H1 (cell line): Measurements from ENCODE around the gene SLX4IP. TPM values are rescaled to one million over a fixed set of nuclear protein-coding genes. Genes with fewer than 3 reads are reported as not detected.

Experiments
- CTCF ChIA-PET: fragments of 300-600 bp; sonication (Branson Sonifier 250); formaldehyde crosslinking; loops from one replicate; lab custom pipeline; 2021; ENCODE audit not compliant: partially characterized antibody; lab: Charles Lee
- POLR2A ChIA-PET: fragments of 300-600 bp; sonication (Branson Sonifier 250); formaldehyde crosslinking; loops from one replicate; lab custom pipeline; 2021; ENCODE audit warnings: inconsistent platforms; ENCODE audit not compliant: partially characterized antibody; lab: Charles Lee
- DNase-seq, 2 experiments: peaks; one replicate each; pipeline versions ENCODE4 v3.0.0 to v3.0.0-alpha.2; 2010 to 2022; ENCODE audit warnings: low spot score in 2 of 2, low read depth in 1 of 2, mixed read lengths in 1 of 2
- FAIRE-seq: peaks from 2 replicates; lab custom pipeline; 2011; peaks lifted over from hg19 to GRCh38; lab: Jason Lieb, UNC
- H2AFZ ChIP-seq: 2 replicates; pipeline ENCODE4 v1.8.1; 2012; ENCODE audit warnings: low read length, inconsistent platforms
- H2AK5ac ChIP-seq: 2 replicates; pipeline ENCODE4 v1.6.1; 2013; ENCODE audit warnings: low read depth, low read length
- H2BK120ac ChIP-seq: replicated peaks from 2 replicates; pipeline ENCODE3; 2013; ENCODE audit warnings: low read depth, low read length, inconsistent platforms
- H2BK12ac ChIP-seq: 2 replicates; pipeline ENCODE4 v1.6.1; 2013; ENCODE audit warnings: low read depth, low read length
- H2BK15ac ChIP-seq: 2 replicates; pipeline ENCODE4 v1.6.1; 2013; ENCODE audit warnings: low read length
- H2BK20ac ChIP-seq: 2 replicates; pipeline ENCODE4 v1.6.1; 2013; ENCODE audit warnings: low read length
- H2BK5ac ChIP-seq: 2 replicates; pipeline ENCODE4 v1.6.1; 2013; ENCODE audit warnings: low read depth, low read length
- H3K14ac ChIP-seq: 2 replicates; pipeline ENCODE4 v1.6.1; 2013; ENCODE audit warnings: inconsistent platforms; ENCODE audit not compliant: insufficient read length
- H3K18ac ChIP-seq: 2 replicates; pipeline ENCODE4 v1.6.1; 2013; ENCODE audit warnings: low read length; ENCODE audit errors: extremely low read depth
- H3K23ac ChIP-seq: 2 replicates; pipeline ENCODE4 v1.6.1; 2013; ENCODE audit warnings: inconsistent platforms; ENCODE audit not compliant: insufficient read length
- H3K23me2 ChIP-seq: 2 replicates; pipeline ENCODE4 v1.6.1; 2013; ENCODE audit warnings: low read depth, low read length
- H3K27ac ChIP-seq: 2 replicates; pipeline ENCODE4 v1.6.1; 2011; ENCODE audit warnings: low read depth, low read length, inconsistent platforms
- H3K27me3 ChIP-seq, 4 experiments: replicated peaks in 1 of 4; 1 replicate in 1 of 4; 2 replicates in 3 of 4; pipeline versions ENCODE4 v1.6.1 to v1.8.1; 2011 to 2013; ENCODE audit warnings: low read length in 3 of 4, mild to moderate bottlenecking in 3 of 4, inconsistent platforms in 2 of 4, mixed read lengths in 2 of 4, moderate library complexity in 1 of 4; ENCODE audit not compliant: control insufficient read depth in 3 of 4, insufficient read depth in 3 of 4; ENCODE audit errors: extremely low read depth in 1 of 4
- H3K36me3 ChIP-seq, 4 experiments: 2 replicates each; pipeline versions ENCODE4 v1.6.1 to v1.8.1; 2011 to 2013; ENCODE audit warnings: mild to moderate bottlenecking in 4 of 4, low read length in 3 of 4, moderate library complexity in 2 of 4, control low read depth in 1 of 4, inconsistent platforms in 1 of 4; ENCODE audit not compliant: insufficient read depth in 4 of 4, control insufficient read depth in 2 of 4
- H3K4ac ChIP-seq: replicated peaks from 2 replicates; pipeline ENCODE3; 2013; ENCODE audit warnings: low read length, low read depth, mixed read lengths, inconsistent platforms; ENCODE audit not compliant: insufficient read length
- H3K4me1 ChIP-seq, 4 experiments: replicated peaks in 1 of 4; 1 replicate in 1 of 4; 2 replicates in 3 of 4; pipeline versions ENCODE4 v1.6.1 to v1.8.1; 2011 to 2013; ENCODE audit warnings: low read length in 3 of 4, inconsistent platforms in 2 of 4, mixed read lengths in 1 of 4; ENCODE audit not compliant: insufficient read depth in 4 of 4, control insufficient read depth in 3 of 4
- H3K4me2 ChIP-seq, 2 experiments: 2 replicates each; pipeline versions ENCODE4 v1.6.1 to v1.8.1; 2011 to 2013; ENCODE audit warnings: low read depth in 2 of 2, low read length in 2 of 2, control low read depth in 1 of 2, inconsistent platforms in 1 of 2, mild to moderate bottlenecking in 1 of 2; ENCODE audit not compliant: insufficient read depth in 1 of 2
- H3K4me3 ChIP-seq, 4 experiments: fragments of 200-600, 300-600 bp in 1 of 4; sonication (generic), shearing (Covaris generic), sonication (Bioruptor Twin) in 1 of 4; 2 replicates each; pipeline versions ENCODE4 v1.5.1 to v1.8.1; 2011 to 2016; ENCODE audit warnings: low read length in 4 of 4, low read depth in 3 of 4, control low read depth in 2 of 4, inconsistent platforms in 2 of 4, mild to moderate bottlenecking in 2 of 4, mixed read lengths in 1 of 4, moderate library complexity in 1 of 4; ENCODE audit not compliant: insufficient read depth in 2 of 4; ENCODE audit errors: extremely low read depth in 1 of 4
- H3K56ac ChIP-seq: replicated peaks from 2 replicates; pipeline ENCODE3; 2013; ENCODE audit warnings: low read depth, mild to moderate bottlenecking, mixed read lengths, low read length, inconsistent platforms; ENCODE audit not compliant: insufficient read length
- H3K79me1 ChIP-seq: 2 replicates; pipeline ENCODE4 v1.6.1; 2013; ENCODE audit warnings: low read depth, low read length, control low read depth
- H3K79me2 ChIP-seq, 2 experiments: 2 replicates each; pipeline versions ENCODE4 v1.6.1 to v1.8.1; 2012 to 2013; ENCODE audit warnings: low read length in 2 of 2, mild to moderate bottlenecking in 2 of 2, inconsistent platforms in 1 of 2; ENCODE audit not compliant: insufficient read depth in 2 of 2, control insufficient read depth in 1 of 2
- H3K9ac ChIP-seq, 4 experiments: replicated peaks in 1 of 4; 1 replicate in 1 of 4; 2 replicates in 3 of 4; pipeline versions ENCODE4 v1.6.1 to v1.8.1; 2011 to 2013; ENCODE audit warnings: low read depth in 3 of 4, low read length in 3 of 4, control low read depth in 2 of 4, mild to moderate bottlenecking in 2 of 4, moderate library complexity in 2 of 4, inconsistent platforms in 1 of 4; ENCODE audit errors: extremely low read depth in 1 of 4
- H3K9me3 ChIP-seq, 2 experiments: 2 replicates each; pipeline versions ENCODE4 v1.6.1 to v1.8.1; 2012 to 2013; ENCODE audit warnings: mild to moderate bottlenecking in 2 of 2, moderate library complexity in 2 of 2, control low read depth in 1 of 2, inconsistent platforms in 1 of 2, low read depth in 1 of 2, low read length in 1 of 2, mixed read lengths in 1 of 2; ENCODE audit not compliant: insufficient read depth in 2 of 2
- H4K20me1 ChIP-seq, 2 experiments: replicated peaks in 1 of 2; 2 replicates each; pipeline versions ENCODE3 to v1.8.1; 2011 to 2013; ENCODE audit warnings: inconsistent platforms in 2 of 2, low read length in 2 of 2, mild to moderate bottlenecking in 1 of 2; ENCODE audit not compliant: insufficient read depth in 2 of 2, control insufficient read depth in 1 of 2
- H4K5ac ChIP-seq: 2 replicates; pipeline ENCODE4 v1.6.1; 2013; ENCODE audit warnings: low read length, low read depth, mixed read lengths, inconsistent platforms; ENCODE audit not compliant: insufficient read length
- H4K8ac ChIP-seq: 2 replicates; pipeline ENCODE4 v1.8.0; 2013; ENCODE audit warnings: mild to moderate bottlenecking, moderate library complexity, low read length, inconsistent platforms; ENCODE audit not compliant: insufficient read depth; ENCODE audit errors: extremely low read depth
- H4K91ac ChIP-seq: replicated peaks from 2 replicates; pipeline ENCODE3; 2013; ENCODE audit warnings: low read length, mixed read lengths, inconsistent platforms; ENCODE audit not compliant: insufficient read length
- POU5F1 ChIP-seq: IDR thresholded peaks from 2 replicates; pipeline ENCODE4 v1.6.1; 2011; ENCODE audit warnings: low read depth, mild to moderate bottlenecking, low read length, moderate library complexity
- WGBS, 2 experiments: shearing (Covaris generic) in 1 of 2; methylation state at CpG; one replicate each; pipeline versions ENCODE4 v1.1.6 to v1.1.7; 2013 to 2015; ENCODE audit warnings: low lambda C conversion rate in 2 of 2, mixed read lengths in 2 of 2, inconsistent platforms in 1 of 2, low coverage in 1 of 2, missing lambda C conversion rate in 1 of 2; ENCODE audit not compliant: insufficient replicate concordance in 2 of 2, insufficient coverage in 1 of 2, insufficient read length in 1 of 2; ENCODE audit errors: extremely low coverage in 1 of 2, missing lambda C conversion rate in 1 of 2; 5-methylcytosine and 5-hydroxymethylcytosine counted together
- polyA plus RNA-seq, 7 experiments: library from polyadenylated mRNA; depleted of rRNA in 3 of 7; stranded (reverse) in 5 of 7; unstranded in 2 of 7; fragments of >200 nt in 5 of 7; fragments of 200-250 nt in 2 of 7; gene quantifications; 1 replicate in 5 of 7; 2 replicates in 1 of 7; 4 replicates in 1 of 7; pipeline versions ENCODE4 v1.2.1 to v1.2.3, GENCODE V29; 2011 to 2013; ENCODE audit warnings: missing spikeins in 2 of 7, mixed read lengths in 2 of 7
- total RNA-seq: library from RNA; stranded (reverse); fragmentation: NEBNext Ultra II Directional; extraction: Animal tissue kit (Norgen Biotek cat#: 25700); gene quantifications from 2 replicates; pipeline ENCODE4 v1.2.1, GENCODE V29; 2021

The SLX4IP gene
- total and polyA plus RNA-seq, 2 of the 8 experiments (the other 6 are each of a cell fraction or from before 2014, with no cell fraction given): 2.4 to 8.7 TPM

GRCh38 chr20:10605547-10606195, 170.6 kb downstream of the SLX4IP start:
- Histone ChIP-seq H2BK12ac (no peak overlapping the region), H4K20me1 (no peaks in the 10 kb centered on the region), H3K4me1 (peaks cover 0 to 1% (median 0%) of the 10 kb centered on the region in 4 experiments; a peak in 1 of 7 replicates), H3K23me2 (no peaks in the 10 kb centered on the region), H3K9ac (no peak overlapping the region), H2BK15ac (no peak overlapping the region), H2BK120ac (no peak overlapping the region), H3K4ac (no peak overlapping the region), H2BK5ac (no peak overlapping the region), H3K23ac (no peak overlapping the region), H3K4me3 (no peak overlapping the region), H3K14ac (no peak overlapping the region), H3K27ac (no peak overlapping the region), H3K9me3 (no peaks in the 10 kb centered on the region), H2AK5ac (no peak overlapping the region), H4K8ac (no peak overlapping the region), H2AFZ (no peak overlapping the region), H2BK20ac (no peak overlapping the region), H4K5ac (no peak overlapping the region), H3K36me3 (no peaks in the 10 kb centered on the region), H3K27me3 (no peaks in the 10 kb centered on the region), H3K79me1 (no peaks in the 10 kb centered on the region), H3K56ac (no peak overlapping the region), H3K79me2 (no peaks in the 10 kb centered on the region), H3K18ac (no peak overlapping the region), H4K91ac (no peak overlapping the region), H3K4me2 (no peak overlapping the region)
- POLR2A ChIA-PET: no interaction called here
- TF ChIP-seq POU5F1: no peak
- DNase-seq (no peak), FAIRE-seq (no peak)
- CTCF ChIA-PET: interaction anchor here (0.7 to 2.9 kb wide), 6 partner anchors 10 to 70 kb away, joined by 3 to 12 read pairs (median 3); no protein-coding TSS in a partner anchor
- WGBS, 2 experiments: 88% methylated on average over 3 of the region's 3 CpGs; no CpG with 5 or more reads in 1 of the 2 experiments
